Liver (tissue), 3 donors: ENCODE results near the gene MOB1B.

Experiments used
- FOXA1 ChIP-seq: IDR thresholded peaks from 2 replicates; pipeline ENCODE4 v1.6.1; 2016; ENCODE audit warnings: antibody characterized with exemption
- GABPA ChIP-seq, 2 donors: IDR thresholded peaks in 1 of 2; conservative IDR thresholded peaks in 1 of 2; 2 replicates each; pipeline ENCODE4 v1.6.1; 2016; ENCODE audit warnings: antibody characterized with exemption in 2 of 2, mild to moderate bottlenecking in 1 of 2, moderate library complexity in 1 of 2
- RAD21 ChIP-seq, 2 donors: IDR thresholded peaks; 2 replicates each; pipeline ENCODE4 v1.6.1; 2016; ENCODE audit warnings: antibody characterized with exemption in 2 of 2, mild to moderate bottlenecking in 2 of 2
- RXRA ChIP-seq, 2 donors: IDR thresholded peaks; 2 replicates each; pipeline ENCODE4 v1.6.1; 2017 to 2018; ENCODE audit warnings: antibody characterized with exemption in 2 of 2, mild to moderate bottlenecking in 1 of 2
- SP1 ChIP-seq: IDR thresholded peaks from 2 replicates; pipeline ENCODE4 v1.6.1; 2018; ENCODE audit warnings: antibody characterized with exemption, mild to moderate bottlenecking
- TAF1 ChIP-seq: conservative IDR thresholded peaks from 2 replicates; pipeline ENCODE4 v1.6.1; 2016; ENCODE audit warnings: antibody characterized with exemption, mild to moderate bottlenecking
- TF ChIP-seq, protein P1 (sequence below): IDR thresholded peaks from 2 replicates; pipeline ENCODE4 v1.6.1; 2016; ENCODE audit warnings: antibody characterized with exemption, mild to moderate bottlenecking
- TF ChIP-seq, protein P2 (sequence below): fragments of 150-350 bp; IDR thresholded peaks from 2 replicates; pipeline ENCODE4 v1.5.1; 2017; ENCODE audit warnings: improper control_type of control experiment, low read depth, low read length; ENCODE audit not compliant: missing input control
- TF ChIP-seq, protein P3 (sequence below): IDR thresholded peaks from 2 replicates; pipeline ENCODE4 v1.6.1; 2016; ENCODE audit warnings: antibody characterized with exemption
- TF ChIP-seq, protein P4 (sequence below): IDR thresholded peaks from 2 replicates; pipeline ENCODE4 v1.6.1; 2016; ENCODE audit warnings: antibody characterized with exemption
- donor health status: healthy.
- donor health status: healthy.

DNA sequence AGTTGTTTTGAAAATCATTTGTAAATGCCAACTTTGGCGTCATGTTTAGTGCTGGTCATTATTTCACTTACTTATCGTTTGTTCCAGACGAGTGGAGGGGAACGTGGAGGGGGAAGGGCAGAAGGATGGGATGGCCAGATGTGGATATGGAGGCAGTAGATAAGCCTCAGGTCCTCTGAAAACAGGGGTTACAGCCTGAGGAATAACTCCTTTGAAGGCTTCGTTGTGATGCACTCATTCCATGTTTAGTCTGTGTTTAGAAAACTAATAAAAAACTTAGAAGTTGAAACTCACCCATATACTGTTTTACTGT lies 1.1 kb downstream of the MOB1B start:
- TF ChIP-seq, protein P1, sequence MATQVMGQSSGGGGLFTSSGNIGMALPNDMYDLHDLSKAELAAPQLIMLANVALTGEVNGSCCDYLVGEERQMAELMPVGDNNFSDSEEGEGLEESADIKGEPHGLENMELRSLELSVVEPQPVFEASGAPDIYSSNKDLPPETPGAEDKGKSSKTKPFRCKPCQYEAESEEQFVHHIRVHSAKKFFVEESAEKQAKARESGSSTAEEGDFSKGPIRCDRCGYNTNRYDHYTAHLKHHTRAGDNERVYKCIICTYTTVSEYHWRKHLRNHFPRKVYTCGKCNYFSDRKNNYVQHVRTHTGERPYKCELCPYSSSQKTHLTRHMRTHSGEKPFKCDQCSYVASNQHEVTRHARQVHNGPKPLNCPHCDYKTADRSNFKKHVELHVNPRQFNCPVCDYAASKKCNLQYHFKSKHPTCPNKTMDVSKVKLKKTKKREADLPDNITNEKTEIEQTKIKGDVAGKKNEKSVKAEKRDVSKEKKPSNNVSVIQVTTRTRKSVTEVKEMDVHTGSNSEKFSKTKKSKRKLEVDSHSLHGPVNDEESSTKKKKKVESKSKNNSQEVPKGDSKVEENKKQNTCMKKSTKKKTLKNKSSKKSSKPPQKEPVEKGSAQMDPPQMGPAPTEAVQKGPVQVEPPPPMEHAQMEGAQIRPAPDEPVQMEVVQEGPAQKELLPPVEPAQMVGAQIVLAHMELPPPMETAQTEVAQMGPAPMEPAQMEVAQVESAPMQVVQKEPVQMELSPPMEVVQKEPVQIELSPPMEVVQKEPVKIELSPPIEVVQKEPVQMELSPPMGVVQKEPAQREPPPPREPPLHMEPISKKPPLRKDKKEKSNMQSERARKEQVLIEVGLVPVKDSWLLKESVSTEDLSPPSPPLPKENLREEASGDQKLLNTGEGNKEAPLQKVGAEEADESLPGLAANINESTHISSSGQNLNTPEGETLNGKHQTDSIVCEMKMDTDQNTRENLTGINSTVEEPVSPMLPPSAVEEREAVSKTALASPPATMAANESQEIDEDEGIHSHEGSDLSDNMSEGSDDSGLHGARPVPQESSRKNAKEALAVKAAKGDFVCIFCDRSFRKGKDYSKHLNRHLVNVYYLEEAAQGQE: no peak
- TF ChIP-seq SP1 (no peak), RAD21 (IDR thresholded peaks at IDR 0.05) (no peak), GABPA (IDR thresholded peaks at IDR 0.05 in 1 of 2, conservative IDR thresholded peaks at IDR 0.05 in 1 of 2) (no peak), RXRA (IDR thresholded peaks at IDR 0.05) (no peak), TAF1 (no peak), FOXA1 (no peak)
- TF ChIP-seq, protein P2, sequence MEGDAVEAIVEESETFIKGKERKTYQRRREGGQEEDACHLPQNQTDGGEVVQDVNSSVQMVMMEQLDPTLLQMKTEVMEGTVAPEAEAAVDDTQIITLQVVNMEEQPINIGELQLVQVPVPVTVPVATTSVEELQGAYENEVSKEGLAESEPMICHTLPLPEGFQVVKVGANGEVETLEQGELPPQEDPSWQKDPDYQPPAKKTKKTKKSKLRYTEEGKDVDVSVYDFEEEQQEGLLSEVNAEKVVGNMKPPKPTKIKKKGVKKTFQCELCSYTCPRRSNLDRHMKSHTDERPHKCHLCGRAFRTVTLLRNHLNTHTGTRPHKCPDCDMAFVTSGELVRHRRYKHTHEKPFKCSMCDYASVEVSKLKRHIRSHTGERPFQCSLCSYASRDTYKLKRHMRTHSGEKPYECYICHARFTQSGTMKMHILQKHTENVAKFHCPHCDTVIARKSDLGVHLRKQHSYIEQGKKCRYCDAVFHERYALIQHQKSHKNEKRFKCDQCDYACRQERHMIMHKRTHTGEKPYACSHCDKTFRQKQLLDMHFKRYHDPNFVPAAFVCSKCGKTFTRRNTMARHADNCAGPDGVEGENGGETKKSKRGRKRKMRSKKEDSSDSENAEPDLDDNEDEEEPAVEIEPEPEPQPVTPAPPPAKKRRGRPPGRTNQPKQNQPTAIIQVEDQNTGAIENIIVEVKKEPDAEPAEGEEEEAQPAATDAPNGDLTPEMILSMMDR: no peak
- TF ChIP-seq, protein P3, sequence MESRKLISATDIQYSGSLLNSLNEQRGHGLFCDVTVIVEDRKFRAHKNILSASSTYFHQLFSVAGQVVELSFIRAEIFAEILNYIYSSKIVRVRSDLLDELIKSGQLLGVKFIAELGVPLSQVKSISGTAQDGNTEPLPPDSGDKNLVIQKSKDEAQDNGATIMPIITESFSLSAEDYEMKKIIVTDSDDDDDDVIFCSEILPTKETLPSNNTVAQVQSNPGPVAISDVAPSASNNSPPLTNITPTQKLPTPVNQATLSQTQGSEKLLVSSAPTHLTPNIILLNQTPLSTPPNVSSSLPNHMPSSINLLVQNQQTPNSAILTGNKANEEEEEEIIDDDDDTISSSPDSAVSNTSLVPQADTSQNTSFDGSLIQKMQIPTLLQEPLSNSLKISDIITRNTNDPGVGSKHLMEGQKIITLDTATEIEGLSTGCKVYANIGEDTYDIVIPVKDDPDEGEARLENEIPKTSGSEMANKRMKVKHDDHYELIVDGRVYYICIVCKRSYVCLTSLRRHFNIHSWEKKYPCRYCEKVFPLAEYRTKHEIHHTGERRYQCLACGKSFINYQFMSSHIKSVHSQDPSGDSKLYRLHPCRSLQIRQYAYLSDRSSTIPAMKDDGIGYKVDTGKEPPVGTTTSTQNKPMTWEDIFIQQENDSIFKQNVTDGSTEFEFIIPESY: no peak
- TF ChIP-seq, protein P4, sequence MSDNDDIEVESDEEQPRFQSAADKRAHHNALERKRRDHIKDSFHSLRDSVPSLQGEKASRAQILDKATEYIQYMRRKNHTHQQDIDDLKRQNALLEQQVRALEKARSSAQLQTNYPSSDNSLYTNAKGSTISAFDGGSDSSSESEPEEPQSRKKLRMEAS: no peak
